ENCODE measurements around the gene GCM1.

The GCM1 gene

GRCh38 chr6:53151676-53152075 lies 3.0 kb upstream of the GCM1 start:
- no peak overlapping the region for H3K27ac ChIP-seq
- H3K4me1 ChIP-seq = no peaks in the 10 kb centered on the region
- DNase-seq = no peak
- no peak overlapping the region for H3K4me3 ChIP-seq
- H3K9me3 ChIP-seq = no peaks in the 10 kb centered on the region
- TF ChIP-seq CTCF (IDR thresholded peaks at IDR 0.05) = no peak
- no peaks in the 10 kb centered on the region for H3K36me3 ChIP-seq
- no peaks in the 10 kb centered on the region for H3K27me3 ChIP-seq
- intact Hi-C loops (cut with DNase I; ENCODE audit: low total_unique reads) = no loop called here

- no peaks in the 10 kb centered on the region for H3K9me3 ChIP-seq
- H3K27ac ChIP-seq = no peak overlapping the region
- H3K36me3 ChIP-seq = no peaks in the 10 kb centered on the region
- no peaks in the 10 kb centered on the region for H3K4me1 ChIP-seq
- DNase-seq = no peak
- no peak overlapping the region for H3K4me3 ChIP-seq
- intact Hi-C loops (cut with DNase I; ENCODE audit: low total_unique reads) = no loop called here
- no peaks in the 10 kb centered on the region for H3K27me3 ChIP-seq
- TF ChIP-seq CTCF (IDR thresholded peaks at IDR 0.05) = no peak
These were observed 3.8 kb downstream of the GCM1 start for GRCh38 chr6:53144802-53145201.

GRCh38 chr6:53143710-53144109 lies 4.9 kb downstream of the GCM1 start:
- intact Hi-C loops (cut with DNase I; ENCODE audit: low total_unique reads) = no loop called here

GRCh38 chr6:53142810-53143209 lies 5.8 kb downstream of the GCM1 start:
- Histone ChIP-seq H3K4me3 (no peak overlapping the region), H3K9me3 (no peaks in the 10 kb centered on the region), H3K27ac (no peak overlapping the region), H3K27me3 (no peaks in the 10 kb centered on the region), H3K4me1 (no peaks in the 10 kb centered on the region), H3K36me3 (no peaks in the 10 kb centered on the region)
- intact Hi-C loops (cut with DNase I; ENCODE audit: low total_unique reads) = no loop called here
- no peak for DNase-seq
- no peak for TF ChIP-seq CTCF (IDR thresholded peaks at IDR 0.05)

More at GRCh38 chr6:53143710-53144109, 4.9 kb downstream of the GCM1 start:
- Histone ChIP-seq H3K27ac (no peak overlapping the region), H3K9me3 (no peaks in the 10 kb centered on the region), H3K36me3 (no peaks in the 10 kb centered on the region), H3K4me3 (no peak overlapping the region), H3K27me3 (no peaks in the 10 kb centered on the region), H3K4me1 (no peaks in the 10 kb centered on the region)
- DNase-seq = no peak
- no peak for TF ChIP-seq CTCF (IDR thresholded peaks at IDR 0.05)

- intact Hi-C loops (cut with DNase I; ENCODE audit: low total_unique reads) = no loop called here
- no peaks in the 10 kb centered on the region for H3K36me3 ChIP-seq
- no peak overlapping the region for H3K27ac ChIP-seq
- H3K4me1 ChIP-seq = no peaks in the 10 kb centered on the region
- H3K27me3 ChIP-seq = peaks cover 0 to 3% of the 10 kb centered on the region in 2 donors
- H3K4me3 ChIP-seq = no peak overlapping the region
- H3K9me3 ChIP-seq = no peaks in the 10 kb centered on the region
- no peak for TF ChIP-seq CTCF (IDR thresholded peaks at IDR 0.05)
- no peak for DNase-seq
These were observed 8.7 kb downstream of the GCM1 start for GRCh38 chr6:53139841-53140413.
